ENCODE data around the gene GRM1. TPM values are rescaled to one million over a fixed set of nuclear protein-coding genes. Genes with fewer than 3 reads are reported as not detected.

GRM1 gene
- total RNA-seq, 1 donor from 2014 or later, result 0.39 TPM

GRCh38 chr6:146095481-146095880, 66.6 kb downstream of the GRM1 start:
- Mint-ChIP-seq H3K27me3 (no peaks in the 10 kb centered on the region), H3K4me3 (no peak overlapping the region), H3K4me1 (ENCODE audit: unreplicated experiment) (no peaks in the 10 kb centered on the region), H3K36me3 (no peaks in the 10 kb centered on the region), H3K9me3 (no peaks in the 10 kb centered on the region), H3K27ac (no peak overlapping the region)
- no peak for DNase-seq (ENCODE audit: extremely low spot score, unreplicated experiment)
- TF ChIP-seq CTCF (conservative IDR thresholded peaks at IDR 0.05), result no peak

- Mint-ChIP-seq H3K9me3 (no peaks in the 10 kb centered on the region), H3K4me3 (no peak overlapping the region), H3K27me3 (no peaks in the 10 kb centered on the region), H3K4me1 (ENCODE audit: unreplicated experiment) (no peaks in the 10 kb centered on the region), H3K27ac (no peak overlapping the region), H3K36me3 (no peaks in the 10 kb centered on the region)
- no peak for TF ChIP-seq CTCF (conservative IDR thresholded peaks at IDR 0.05)
- no peak for DNase-seq (ENCODE audit: extremely low spot score, unreplicated experiment)
These were observed 68.7 kb downstream of the GRM1 start for GRCh38 chr6:146097586-146097985.

DNA sequence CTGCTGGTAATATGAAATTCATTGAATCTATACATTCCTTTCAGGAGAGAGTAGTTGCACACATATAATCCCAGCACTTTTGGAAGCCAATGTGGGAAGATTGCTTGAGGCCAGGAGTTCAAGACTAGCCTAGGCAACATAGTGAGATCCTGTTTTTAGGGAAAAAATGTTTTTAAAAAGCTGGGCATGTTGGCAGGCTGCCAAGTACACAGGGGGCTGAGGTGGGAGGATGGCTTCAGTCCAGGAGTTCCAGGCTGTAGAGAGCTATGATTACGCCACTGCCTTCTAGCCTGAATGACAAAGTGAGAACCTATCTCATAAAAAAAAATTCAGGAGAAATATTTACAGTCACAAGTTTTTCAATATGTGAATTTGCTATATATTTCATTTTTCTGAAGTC, 71.9 kb downstream of the GRM1 start:
- no peaks in the 10 kb centered on the region for H3K36me3 Mint-ChIP-seq
- H3K4me3 Mint-ChIP-seq, result no peak overlapping the region
- no peaks in the 10 kb centered on the region for H3K9me3 Mint-ChIP-seq
- TF ChIP-seq CTCF (conservative IDR thresholded peaks at IDR 0.05), result no peak
- H3K27me3 Mint-ChIP-seq, result no peaks in the 10 kb centered on the region
- H3K27ac Mint-ChIP-seq, result no peak overlapping the region
- H3K4me1 Mint-ChIP-seq (ENCODE audit: unreplicated experiment), result no peaks in the 10 kb centered on the region
- DNase-seq (ENCODE audit: extremely low spot score, unreplicated experiment), result no peak

- DNase-seq (ENCODE audit: extremely low spot score, unreplicated experiment), result no peak
- Mint-ChIP-seq H3K36me3 (no peaks in the 10 kb centered on the region), H3K27ac (no peak overlapping the region), H3K27me3 (no peaks in the 10 kb centered on the region), H3K9me3 (no peaks in the 10 kb centered on the region), H3K4me3 (no peak overlapping the region), H3K4me1 (ENCODE audit: unreplicated experiment) (no peaks in the 10 kb centered on the region)
- no peak for TF ChIP-seq CTCF (conservative IDR thresholded peaks at IDR 0.05)
These were observed 74.7 kb downstream of the GRM1 start for GRCh38 chr6:146103416-146104072.

DNA sequence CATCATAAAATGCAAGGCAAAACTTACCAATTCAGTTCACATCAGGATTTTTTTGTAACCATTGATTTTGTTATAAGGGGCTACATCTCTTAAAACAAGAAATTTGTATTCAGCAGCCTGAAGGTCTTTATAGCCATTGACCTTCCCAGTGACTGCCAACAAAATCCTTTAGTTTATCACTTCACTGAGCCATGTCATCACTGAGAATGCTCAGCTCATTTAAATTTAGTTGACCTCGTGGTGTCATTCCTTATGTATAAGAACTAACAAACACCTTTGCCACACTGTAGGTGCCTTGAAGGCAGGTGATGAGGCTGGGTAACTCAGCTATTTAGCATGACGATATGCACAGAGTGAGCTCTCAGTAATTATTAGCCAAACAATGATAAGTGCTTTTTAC, 77.7 kb downstream of the GRM1 start:
- no peak for TF ChIP-seq CTCF (conservative IDR thresholded peaks at IDR 0.05)

DNA sequence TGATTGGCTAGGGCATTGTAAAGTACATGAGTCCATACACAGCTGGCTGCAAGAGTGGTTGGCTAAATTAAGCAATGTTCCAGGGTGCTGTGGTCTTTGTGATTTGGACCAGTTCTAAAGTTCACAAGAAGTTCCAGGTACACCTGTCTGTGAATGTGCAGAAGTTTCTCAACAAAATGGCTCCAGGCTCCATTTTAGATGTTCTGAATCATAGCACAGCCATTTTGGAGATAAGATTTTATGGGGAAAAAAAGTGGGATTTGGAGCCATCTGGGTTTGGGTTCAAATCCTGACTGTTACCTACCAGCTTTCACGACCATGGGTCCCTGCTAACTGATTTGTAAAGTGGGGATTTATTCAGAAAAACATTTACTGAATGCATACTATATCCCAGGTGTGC, 82.1 kb downstream of the GRM1 start:
- Mint-ChIP-seq H3K27me3 (no peaks in the 10 kb centered on the region), H3K27ac (no peak overlapping the region), H3K4me1 (ENCODE audit: unreplicated experiment) (no peaks in the 10 kb centered on the region), H3K4me3 (no peak overlapping the region), H3K9me3 (no peaks in the 10 kb centered on the region), H3K36me3 (no peaks in the 10 kb centered on the region)
- no peak for DNase-seq (ENCODE audit: extremely low spot score, unreplicated experiment)
- TF ChIP-seq CTCF (conservative IDR thresholded peaks at IDR 0.05), result no peak

More for the DNA sequence above, 77.7 kb downstream of the GRM1 start:
- Mint-ChIP-seq H3K9me3 (no peaks in the 10 kb centered on the region), H3K27ac (no peak overlapping the region), H3K36me3 (no peaks in the 10 kb centered on the region), H3K4me3 (no peak overlapping the region), H3K27me3 (no peaks in the 10 kb centered on the region), H3K4me1 (ENCODE audit: unreplicated experiment) (no peaks in the 10 kb centered on the region)
- DNase-seq (ENCODE audit: extremely low spot score, unreplicated experiment), result no peak
